Measurements from ENCODE around the gene SP6.

The SP6 gene

GRCh38 chr17:47831003-47831933 lies 19.7 kb downstream of the SP6 start, which contains the start of the genes LRRC46 and MRPL10:
Gene LRRC46, plus strand, starts transcription at chr17:47831670. Its CDS starts 320 bp downstream, at chr17:47831990.
Gene MRPL10, minus strand, starts transcription at chr17:47831541. Its CDS starts 30 bp downstream, at chr17:47831511.
- peak; percentile 31 for FAIRE-seq

GRCh38 chr17:47830396-47831002 lies 20.5 kb downstream of the SP6 start:
- FAIRE-seq: no peak

- FAIRE-seq: no peak
Measured at GRCh38 chr17:47829870-47830269, 21.1 kb downstream of the SP6 start.

GRCh38 chr17:47823519-47823918 lies 27.4 kb downstream of the SP6 start:
- no peak for FAIRE-seq

- FAIRE-seq: no peak
Measured at GRCh38 chr17:47822785-47823184, 28.2 kb downstream of the SP6 start.

GRCh38 chr17:47821424-47822391 lies 29.3 kb downstream of the SP6 start, which contains the start of gene OSBPL7:
Gene OSBPL7, minus strand, starts transcription at chr17:47821794. Its CDS starts 1,516 bp downstream, at chr17:47820278.
- no peak for FAIRE-seq

GRCh38 chr17:47821031-47821423 lies 29.9 kb downstream of the SP6 start:
- FAIRE-seq: no peak

- no peak for FAIRE-seq
Measured at GRCh38 chr17:47820033-47820789, 30.8 kb downstream of the SP6 start.

- no peak for FAIRE-seq
Measured at GRCh38 chr17:47819475-47819874, 31.5 kb downstream of the SP6 start.

- FAIRE-seq: no peak
Measured at GRCh38 chr17:47818002-47818695, 32.8 kb downstream of the SP6 start.

- no peak for FAIRE-seq
Measured at GRCh38 chr17:47816947-47817346, 34.0 kb downstream of the SP6 start.

GRCh38 chr17:47816111-47816735 lies 34.7 kb downstream of the SP6 start:
- no peak for FAIRE-seq

GRCh38 chr17:47815106-47815918 lies 35.7 kb downstream of the SP6 start:
- no peak for FAIRE-seq

GRCh38 chr17:47813512-47814031 lies 37.4 kb downstream of the SP6 start:
- FAIRE-seq: no peak

- no peak for FAIRE-seq
Measured at GRCh38 chr17:47813077-47813476, 37.9 kb downstream of the SP6 start.

GRCh38 chr17:47812146-47812920 lies 38.6 kb downstream of the SP6 start:
- FAIRE-seq: no peak

- FAIRE-seq: no peak
Measured at GRCh38 chr17:47811709-47812108, 39.3 kb downstream of the SP6 start.

GRCh38 chr17:47810901-47811635 lies 39.9 kb downstream of the SP6 start:
- FAIRE-seq: no peak

Measured in TTC549 (cell line).